Activated CD8-positive, alpha-beta T cell treated with anti-CD3 and anti-CD28 coated beads for 36 hours (primary cell): Measurements from ENCODE around the gene CFAP43. TPM values are rescaled to one million over a fixed set of nuclear protein-coding genes. Genes with fewer than 3 reads are reported as not detected.
A peak's percentile ranks its signal among the peaks of the same experiment; 100 is the strongest.

Experiments used
- ATAC-seq: fragments of 200-7000 bp; cut with Tn5 transposase; one replicate; pipeline ENCODE4 v1.10.0; 2021; ENCODE audit warnings: mild to moderate bottlenecking, moderate library complexity
- CTCF ChIA-PET: fragments of 350-600 bp; sonication (Branson Sonifier 250); formaldehyde crosslinking; loops from one replicate; lab custom pipeline; 2021; ENCODE audit warnings: antibody characterized with exemption; lab: Charles Lee
- POLR2A ChIA-PET: fragments of 350-600 bp; sonication (Branson Sonifier 250); formaldehyde crosslinking; loops from one replicate; lab custom pipeline; 2021; ENCODE audit warnings: antibody characterized with exemption; lab: Charles Lee
- DNase-seq: peaks from one replicate; pipeline ENCODE4 v3.0.0-alpha.2; 2020
- H3K27ac Mint-ChIP-seq: one replicate; pipeline ENCODE4 v1.8.0; 2021; ENCODE audit warnings: mild to moderate bottlenecking, mixed read lengths
- H3K27me3 Mint-ChIP-seq: one replicate; pipeline ENCODE4 v1.8.0; 2021; ENCODE audit warnings: mixed read lengths
- H3K36me3 Mint-ChIP-seq: one replicate; pipeline ENCODE4 v1.8.0; 2021; ENCODE audit warnings: low read depth, mixed read lengths
- H3K4me1 Mint-ChIP-seq: one replicate; pipeline ENCODE4 v1.8.0; 2021; ENCODE audit warnings: low read depth, mixed read lengths
- H3K4me3 Mint-ChIP-seq: one replicate; pipeline ENCODE4 v1.8.0; 2021; ENCODE audit warnings: mild to moderate bottlenecking, moderate library complexity, mixed read lengths
- H3K9me3 Mint-ChIP-seq: one replicate; pipeline ENCODE4 v1.8.0; 2021; ENCODE audit warnings: mixed read lengths
- intact Hi-C: fragments of 100-400 bp; cut with micrococcal nuclease; formaldehyde crosslinking; loops from one replicate; pipeline ENCODE4 v1.10.0; 2022
- total RNA-seq, 2 experiments: library from RNA; stranded (reverse); gene quantifications; one replicate each; pipeline ENCODE4 v1.2.3, GENCODE V29; 2021
- TF ChIP-seq, protein P1 (sequence below): fragments of 200-600 bp; IDR thresholded peaks from one replicate; pipeline ENCODE4 v1.8.0; 2022; ENCODE audit warnings: antibody characterized with exemption, mild to moderate bottlenecking

The CFAP43 gene
- total RNA-seq, 2 experiments from 2014 or later: 0.16 TPM; not detected in 1

DNA sequence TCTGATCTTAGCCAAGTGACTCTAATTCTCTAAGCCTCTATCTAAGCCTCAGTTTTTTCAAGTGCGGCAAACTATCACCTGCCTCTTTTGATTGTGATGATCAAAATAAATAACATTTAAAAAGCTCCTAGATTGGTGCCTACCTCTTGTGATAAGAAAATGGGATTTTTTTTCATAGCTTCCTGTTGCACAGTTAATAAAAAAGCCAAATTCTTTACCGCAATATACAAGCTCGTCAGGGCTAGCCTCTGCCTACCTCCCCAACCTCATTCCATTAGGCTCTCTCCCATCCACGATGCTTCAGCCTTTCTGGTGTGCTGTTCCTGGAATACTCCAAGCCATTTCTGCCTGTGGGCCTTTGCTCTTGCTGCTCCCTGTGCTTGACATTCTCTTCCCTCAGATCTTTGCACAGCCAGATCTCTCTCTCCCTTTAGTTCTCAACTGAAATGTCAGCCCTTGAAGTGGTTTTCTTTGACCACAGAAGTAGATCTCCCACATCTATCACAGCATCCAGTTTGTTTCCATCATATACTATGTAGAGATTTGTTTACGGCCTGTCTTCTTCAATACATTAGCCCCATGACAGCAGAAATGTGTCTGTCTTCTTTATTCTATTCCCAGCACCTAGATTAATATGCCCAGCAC lies 61.4 kb downstream of the CFAP43 start:
- Mint-ChIP-seq H3K4me3 (no peak overlapping the region), H3K27me3 (peaks cover 6% of the 10 kb centered on the region), H3K9me3 (peaks cover 3% of the 10 kb centered on the region), H3K36me3 (no peaks in the 10 kb centered on the region), H3K4me1 (peaks cover 16% of the 10 kb centered on the region), H3K27ac (no peak overlapping the region)
- ATAC-seq (peak; percentile 67), DNase-seq (peak; percentile 4)
- TF ChIP-seq, protein P1, sequence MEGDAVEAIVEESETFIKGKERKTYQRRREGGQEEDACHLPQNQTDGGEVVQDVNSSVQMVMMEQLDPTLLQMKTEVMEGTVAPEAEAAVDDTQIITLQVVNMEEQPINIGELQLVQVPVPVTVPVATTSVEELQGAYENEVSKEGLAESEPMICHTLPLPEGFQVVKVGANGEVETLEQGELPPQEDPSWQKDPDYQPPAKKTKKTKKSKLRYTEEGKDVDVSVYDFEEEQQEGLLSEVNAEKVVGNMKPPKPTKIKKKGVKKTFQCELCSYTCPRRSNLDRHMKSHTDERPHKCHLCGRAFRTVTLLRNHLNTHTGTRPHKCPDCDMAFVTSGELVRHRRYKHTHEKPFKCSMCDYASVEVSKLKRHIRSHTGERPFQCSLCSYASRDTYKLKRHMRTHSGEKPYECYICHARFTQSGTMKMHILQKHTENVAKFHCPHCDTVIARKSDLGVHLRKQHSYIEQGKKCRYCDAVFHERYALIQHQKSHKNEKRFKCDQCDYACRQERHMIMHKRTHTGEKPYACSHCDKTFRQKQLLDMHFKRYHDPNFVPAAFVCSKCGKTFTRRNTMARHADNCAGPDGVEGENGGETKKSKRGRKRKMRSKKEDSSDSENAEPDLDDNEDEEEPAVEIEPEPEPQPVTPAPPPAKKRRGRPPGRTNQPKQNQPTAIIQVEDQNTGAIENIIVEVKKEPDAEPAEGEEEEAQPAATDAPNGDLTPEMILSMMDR: no peak
- ChIA-PET CTCF (interaction anchor here (0.9 to 1.8 kb wide), 2 partner anchors 26 to 286 kb away, joined by 3 to 5 read pairs; no protein-coding TSS in a partner anchor), POLR2A (interaction anchor here (0.6 to 1.3 kb wide), 3 partner anchors 48 to 109 kb away, joined by 3 to 4 read pairs (median 3); partner anchors contain the start of gene SFR1)
- intact Hi-C loops: no loop called here

DNA sequence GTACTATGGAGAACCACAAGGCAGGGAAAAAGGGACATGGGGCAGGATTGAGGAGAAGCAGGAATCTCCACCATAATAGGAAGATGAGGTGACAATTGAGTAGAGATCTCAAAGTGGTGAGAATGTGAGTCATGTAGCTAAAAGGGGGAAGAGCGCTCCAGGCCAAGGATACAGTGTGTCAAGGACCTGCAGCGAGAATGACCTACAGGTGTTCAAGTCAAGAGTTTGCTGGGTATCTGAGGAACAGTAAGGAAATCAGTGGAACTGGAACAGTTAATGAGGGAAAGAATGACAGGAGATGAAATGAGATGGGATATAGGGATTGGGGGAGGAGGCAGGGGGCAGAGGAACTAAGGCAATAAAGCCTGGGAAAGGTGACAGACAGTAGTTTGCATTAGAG lies 76.6 kb downstream of the CFAP43 start:
- H3K4me3 Mint-ChIP-seq: no peak overlapping the region
- peaks cover 16% of the 10 kb centered on the region for H3K9me3 Mint-ChIP-seq
- ChIA-PET CTCF (no interaction called here), POLR2A (interaction anchor here (0.7 kb wide), 1 partner anchor 26 kb away, joined by 3 read pairs; no protein-coding TSS in a partner anchor)
- H3K27me3 Mint-ChIP-seq: peaks cover 34% of the 10 kb centered on the region
- H3K27ac Mint-ChIP-seq: no peak overlapping the region
- TF ChIP-seq, protein P1: no peak
- peaks cover 5% of the 10 kb centered on the region for H3K36me3 Mint-ChIP-seq
- intact Hi-C loops: no loop called here
- DNase-seq (no peak), ATAC-seq (no peak)
- H3K4me1 Mint-ChIP-seq: no peaks in the 10 kb centered on the region

DNA sequence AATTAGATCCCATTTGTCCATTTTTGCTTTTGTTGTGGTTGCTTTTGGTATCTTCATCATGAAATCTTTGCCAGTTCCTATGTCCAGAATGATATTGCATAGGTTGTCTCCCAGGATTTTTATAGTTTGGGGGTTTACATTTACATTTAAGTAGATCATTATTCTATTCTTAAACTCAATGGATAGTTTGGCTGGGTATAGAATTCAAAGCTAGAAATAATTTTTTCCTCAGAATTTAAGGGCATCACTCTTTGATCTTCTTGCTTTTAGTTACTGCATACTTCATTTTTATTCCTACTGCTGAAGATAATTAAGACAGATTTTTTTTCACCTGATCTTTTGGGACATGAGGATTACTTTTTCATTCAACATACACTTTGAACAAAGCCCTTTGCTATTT lies 80.4 kb downstream of the CFAP43 start:
- Mint-ChIP-seq H3K4me3 (no peak overlapping the region), H3K36me3 (peaks cover 5% of the 10 kb centered on the region), H3K27me3 (peaks cover 29% of the 10 kb centered on the region), H3K27ac (no peak overlapping the region), H3K9me3 (peaks cover 16% of the 10 kb centered on the region), H3K4me1 (no peaks in the 10 kb centered on the region)
- DNase-seq (no peak), ATAC-seq (no peak)
- intact Hi-C loops: no loop called here
- TF ChIP-seq, protein P1: no peak
- ChIA-PET CTCF (no interaction called here), POLR2A (no interaction called here)

DNA sequence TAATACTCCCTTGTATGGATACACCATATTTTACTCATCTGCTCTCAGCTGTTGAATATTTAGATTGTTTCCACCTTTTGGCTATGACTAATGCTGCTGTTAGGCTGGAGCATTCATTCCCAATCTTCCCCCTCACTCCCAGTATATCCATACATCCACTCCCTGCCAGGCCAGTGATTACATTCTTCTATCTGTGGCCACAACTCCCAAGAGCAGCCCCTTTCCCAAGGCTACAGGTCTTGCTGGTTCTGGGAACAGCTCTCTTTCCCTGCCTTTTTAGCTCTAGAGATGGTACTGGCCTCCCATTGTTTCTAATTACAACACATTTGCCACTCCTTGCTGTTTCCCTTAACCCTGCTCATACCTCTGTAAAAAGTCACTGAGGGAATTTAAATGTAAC lies 82.0 kb downstream of the CFAP43 start:
- ATAC-seq: no peak

DNA sequence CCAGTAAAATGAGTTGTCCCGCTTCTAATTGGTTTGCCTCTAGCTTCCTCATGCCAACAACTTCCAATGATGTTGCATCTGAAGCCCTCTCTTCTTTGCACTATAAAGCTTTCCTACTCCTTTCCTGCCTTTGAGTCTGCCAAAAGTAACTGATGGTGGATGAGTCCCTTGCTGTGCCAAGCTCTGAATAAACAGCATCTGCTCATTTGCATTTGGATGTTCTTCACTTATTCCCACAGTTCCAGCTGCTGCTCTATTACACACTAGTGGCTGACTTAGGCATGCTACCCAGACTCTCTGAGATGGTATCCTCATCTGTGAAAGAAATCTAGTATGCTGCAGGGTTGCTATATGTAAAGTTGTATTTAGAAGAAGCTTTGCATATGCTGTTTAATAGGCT lies 85.3 kb downstream of the CFAP43 start:
- ChIA-PET POLR2A (interaction anchor here (1.0 to 1.6 kb wide), 3 partner anchors 25 to 32 kb away, joined by 3 to 4 read pairs (median 4); partner anchors contain the start of gene SFR1), CTCF (interaction anchor here (0.6 to 2.0 kb wide), 5 partner anchors 11 to 262 kb away, joined by 3 to 8 read pairs (median 6); partner anchors contain the start of gene SFR1)
- ATAC-seq: no peak
- intact Hi-C loops: no loop called here
- H3K27ac Mint-ChIP-seq: no peak overlapping the region
- H3K9me3 Mint-ChIP-seq: peaks cover 9% of the 10 kb centered on the region
- no peak overlapping the region for H3K4me3 Mint-ChIP-seq
- DNase-seq: no peak
- no peaks in the 10 kb centered on the region for H3K4me1 Mint-ChIP-seq
- TF ChIP-seq, protein P1: no peak
- H3K27me3 Mint-ChIP-seq: peaks cover 19% of the 10 kb centered on the region
- H3K36me3 Mint-ChIP-seq: peaks cover under 1% of the 10 kb centered on the region

More for the DNA sequence above, 82.0 kb downstream of the CFAP43 start:
- DNase-seq: no peak
- Mint-ChIP-seq H3K27me3 (peaks cover 21% of the 10 kb centered on the region), H3K27ac (no peak overlapping the region), H3K4me1 (no peaks in the 10 kb centered on the region), H3K4me3 (no peak overlapping the region), H3K9me3 (peaks cover 16% of the 10 kb centered on the region), H3K36me3 (peaks cover 5% of the 10 kb centered on the region)
- TF ChIP-seq, protein P1: no peak
- intact Hi-C loops: no loop called here
- CTCF ChIA-PET: no interaction called here
- POLR2A ChIA-PET: no interaction called here
